GM21825 (cell line): ENCODE data around the gene CLUH.
"Not testable (repeated sequence)": the region's sequence is repeated elsewhere in the genome, so short reads cannot be mapped to it uniquely, and the experiment has no call there.

Experiments used
- ATAC-seq: cut with Tn5 transposase; IDR thresholded peaks from one replicate; pipeline ENCODE4 v1.9.1; 2021; ENCODE audit warnings: mild to moderate bottlenecking, moderate library complexity; ENCODE audit not compliant: unreplicated experiment

The CLUH gene

DNA sequence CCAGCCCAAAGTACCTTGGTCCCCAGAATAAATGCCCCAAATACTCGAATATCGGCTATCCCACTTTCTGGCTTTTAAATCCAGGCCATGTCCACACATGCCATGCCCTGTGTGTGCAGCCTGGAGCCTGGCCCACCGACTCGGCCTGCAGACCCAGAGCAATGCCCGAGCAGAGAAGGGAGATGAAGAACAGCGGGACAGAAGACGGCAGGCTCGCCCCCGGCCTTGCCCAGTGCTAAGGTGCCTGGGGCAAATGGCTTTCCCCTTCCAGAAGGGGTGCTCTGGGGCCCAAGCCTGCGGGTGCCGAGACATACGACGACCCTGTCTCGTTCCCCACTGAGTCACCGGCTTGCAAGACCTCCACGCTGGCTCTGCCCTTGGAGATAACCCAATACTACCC is 8.0 kb downstream of the CLUH start:
- no peak for ATAC-seq

DNA sequence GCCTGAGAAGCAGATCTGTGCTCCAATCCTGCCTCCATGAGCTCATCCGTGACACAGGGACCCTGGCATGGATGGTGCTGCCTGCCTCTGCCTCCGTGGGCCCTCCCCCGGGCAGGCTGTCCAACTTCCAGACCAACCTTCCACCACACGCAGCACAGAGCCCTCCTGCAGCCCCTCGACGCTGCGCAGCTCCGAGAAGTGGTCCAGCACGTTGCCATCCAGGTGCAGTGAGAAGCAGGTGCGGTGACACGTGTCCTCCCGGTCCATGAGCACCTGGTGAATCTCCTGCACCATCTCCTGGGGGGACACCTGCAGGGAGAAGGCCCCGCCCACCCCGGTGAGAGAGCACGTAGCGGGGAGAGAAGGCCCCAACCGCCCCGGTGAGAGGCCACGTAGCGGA is 8.4 kb downstream of the CLUH start:
- no peak for ATAC-seq

DNA sequence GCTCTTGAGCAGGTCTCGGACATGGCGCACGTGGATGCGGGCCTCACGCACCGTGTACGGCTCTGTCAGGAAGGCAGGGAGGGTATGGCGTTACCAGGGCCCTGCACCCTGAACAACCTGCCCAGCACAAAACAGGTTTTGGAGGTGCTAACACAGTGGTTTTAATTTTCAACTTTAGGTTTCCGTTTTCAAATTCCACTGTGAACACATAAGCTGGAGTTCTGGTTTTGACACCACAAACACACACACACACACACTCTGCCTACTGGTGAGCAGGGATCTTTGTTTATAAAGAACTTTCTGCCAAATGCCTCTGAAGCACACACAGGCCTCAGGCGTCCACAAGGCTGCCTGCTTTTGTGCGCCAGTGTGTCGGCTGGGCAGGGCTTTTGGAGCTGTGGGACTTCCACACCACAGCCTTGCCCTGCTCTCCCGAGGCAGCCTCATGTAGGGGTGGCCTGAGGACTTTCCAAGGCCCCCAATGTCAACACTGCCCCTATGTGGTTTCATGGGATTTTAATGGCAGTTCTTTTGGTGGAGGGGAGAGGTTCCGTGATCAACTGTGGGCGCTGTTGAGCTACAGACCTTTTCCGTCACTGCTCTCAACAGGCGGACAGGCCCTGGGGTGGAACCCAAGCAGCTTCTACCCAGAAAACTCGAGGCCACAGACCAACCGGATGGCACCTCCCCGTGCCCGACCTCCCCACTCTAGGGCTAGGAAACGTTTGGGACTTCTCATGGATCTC is 9.4 kb downstream of the CLUH start:
- ATAC-seq, result no peak

DNA sequence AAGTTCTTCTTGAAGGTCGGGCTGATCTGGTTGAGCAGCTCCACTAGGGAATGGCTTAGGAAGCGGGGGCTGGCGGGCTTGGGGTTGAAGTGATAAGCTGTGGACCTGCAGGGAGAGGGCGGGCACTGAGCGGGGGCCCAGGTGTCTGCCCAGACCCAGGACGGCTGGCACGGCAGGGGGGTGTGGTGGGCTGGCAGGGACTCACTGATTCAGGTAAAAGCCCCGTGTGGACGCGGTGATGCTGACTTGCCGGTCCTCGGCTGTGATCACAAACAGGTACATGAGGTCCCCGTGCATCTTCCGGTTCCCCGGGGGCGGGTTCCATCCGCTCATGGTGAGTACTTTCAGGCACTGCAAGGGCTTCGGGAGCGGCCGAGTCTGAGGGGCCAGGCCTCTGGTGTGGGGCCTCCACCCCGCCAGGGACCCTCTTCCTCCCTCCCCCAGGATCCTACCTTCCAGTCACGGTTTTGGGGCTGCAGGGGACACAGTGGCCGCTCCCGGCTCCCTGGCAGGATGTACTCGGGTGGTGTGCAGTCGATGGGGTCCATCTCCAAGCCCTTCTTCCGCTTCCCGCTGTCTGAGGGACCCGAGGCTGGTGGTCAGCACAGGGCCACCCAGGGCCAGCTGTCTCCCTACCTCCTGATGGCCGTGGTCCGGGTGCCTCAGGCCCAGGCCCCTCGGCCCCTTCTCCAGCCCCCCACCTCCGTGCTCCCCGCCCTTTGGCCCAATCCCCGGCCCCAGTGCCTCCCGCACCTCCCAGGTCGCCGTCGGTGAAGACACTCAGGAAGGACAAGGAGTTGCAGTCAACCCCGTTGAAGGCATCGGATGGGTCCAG is 10.2 kb downstream of the CLUH start:
- ATAC-seq, result no peak

DNA sequence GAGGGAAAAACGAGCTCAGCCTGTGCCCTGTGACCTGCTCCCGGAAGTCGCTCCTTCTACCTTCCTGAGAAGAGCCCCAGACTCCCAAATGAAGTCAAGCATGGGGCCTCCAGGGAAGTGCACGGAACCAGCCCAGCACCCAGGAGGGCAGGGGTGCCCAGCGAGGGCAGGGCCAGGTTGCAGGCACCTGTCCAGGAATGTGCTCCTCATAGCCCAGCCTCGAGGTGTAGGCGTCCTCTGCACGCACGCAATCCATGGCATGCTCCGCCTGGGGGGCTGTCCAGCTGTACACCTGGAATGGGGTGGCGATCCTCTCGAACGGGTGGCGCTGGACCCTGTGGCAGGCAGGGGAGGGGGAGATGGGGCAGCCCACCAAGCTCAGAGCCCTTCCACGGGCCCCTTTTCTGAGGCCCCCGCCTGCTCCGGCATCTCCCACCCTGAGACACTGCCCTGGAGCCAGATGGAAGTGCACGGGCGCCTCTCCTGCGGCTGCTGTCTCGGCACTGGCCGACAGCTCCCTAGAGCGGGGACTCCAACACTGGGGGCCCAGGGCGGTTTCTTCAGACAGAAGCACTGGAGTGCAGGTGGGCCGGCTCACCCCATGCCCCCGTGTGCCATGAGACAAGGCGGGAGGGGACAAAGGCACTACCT is 10.9 kb downstream of the CLUH start:
- no peak for ATAC-seq

DNA sequence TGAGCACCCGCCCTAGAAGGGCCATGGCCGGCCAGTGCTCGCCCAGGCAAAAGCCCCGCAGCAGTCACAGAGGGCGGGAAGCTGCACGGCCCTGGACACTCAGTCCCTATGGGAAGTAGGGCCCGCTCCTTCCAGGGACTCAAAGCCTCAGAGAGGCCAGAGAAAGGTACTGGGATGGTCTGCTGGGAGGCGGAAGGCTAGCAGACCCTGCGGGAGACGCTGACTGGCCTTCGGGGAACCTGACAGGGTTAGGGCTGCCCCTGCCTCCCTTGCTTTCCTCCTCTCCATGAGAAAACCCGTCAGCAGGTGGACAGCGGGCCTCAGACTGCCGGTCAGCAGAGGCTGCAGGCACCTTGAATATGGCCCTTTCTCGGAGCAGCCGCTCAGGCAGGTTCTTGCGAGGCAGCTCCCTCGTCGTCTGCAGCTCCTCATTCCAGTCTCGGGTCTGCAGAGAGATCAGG is 11.5 kb downstream of the CLUH start:
- no peak for ATAC-seq

DNA sequence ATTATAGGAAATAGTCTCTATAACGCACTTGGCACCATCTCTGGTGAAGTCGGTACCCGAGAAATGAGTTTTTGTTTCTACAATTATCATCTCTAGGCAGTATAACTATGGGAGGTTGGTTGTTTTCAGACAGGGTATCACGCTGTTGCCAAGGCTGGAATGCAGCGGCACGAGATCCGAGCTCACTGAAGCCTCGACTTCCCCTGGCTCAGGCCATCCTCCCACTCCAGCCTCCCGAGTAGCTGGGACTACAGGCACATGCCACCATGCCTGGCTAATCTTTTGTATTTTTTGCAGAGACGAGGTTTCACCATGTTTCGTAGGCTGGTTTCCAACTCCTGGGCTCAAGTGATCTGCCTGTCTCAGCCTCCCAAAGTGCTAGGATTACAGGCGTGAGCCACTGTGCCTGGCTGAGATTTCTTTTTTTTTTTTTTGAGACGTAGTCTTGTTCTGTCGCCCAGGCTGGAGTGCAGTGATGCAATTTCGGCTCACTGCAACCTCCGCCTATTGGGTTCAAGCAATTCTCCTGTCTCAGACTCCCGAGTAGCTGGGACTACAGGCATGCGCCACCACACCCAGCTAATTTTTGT is 12.3 kb downstream of the CLUH start:
- not testable (repeated sequence) for ATAC-seq

DNA sequence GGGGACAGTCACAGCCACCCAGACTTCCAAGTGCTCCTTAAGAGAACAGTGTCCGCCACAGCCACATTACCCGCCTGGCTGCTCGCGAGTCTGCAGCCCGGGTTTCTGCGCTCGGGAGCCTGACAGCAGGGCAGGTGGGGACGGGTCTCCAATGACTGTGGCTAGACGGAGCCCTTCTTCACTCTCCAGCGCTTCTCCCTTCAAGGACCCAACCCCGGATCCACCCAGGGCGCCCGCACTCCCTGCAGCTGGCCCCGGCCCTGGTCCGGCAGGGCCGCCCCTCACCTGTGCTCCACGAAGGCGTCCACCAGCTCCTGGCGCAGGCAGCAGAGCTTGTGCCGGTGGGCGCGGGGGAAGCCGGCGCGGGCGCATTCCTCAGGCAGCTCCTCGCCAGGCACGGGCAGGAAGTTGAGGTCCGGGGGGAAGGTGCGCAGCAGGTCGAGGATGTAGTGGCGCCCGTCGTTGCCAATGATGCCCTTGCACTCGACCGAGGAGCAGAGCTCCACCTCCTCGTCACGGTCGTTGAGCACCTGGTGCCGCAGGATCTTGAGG is 13.9 kb downstream of the CLUH start:
- no peak for ATAC-seq

DNA sequence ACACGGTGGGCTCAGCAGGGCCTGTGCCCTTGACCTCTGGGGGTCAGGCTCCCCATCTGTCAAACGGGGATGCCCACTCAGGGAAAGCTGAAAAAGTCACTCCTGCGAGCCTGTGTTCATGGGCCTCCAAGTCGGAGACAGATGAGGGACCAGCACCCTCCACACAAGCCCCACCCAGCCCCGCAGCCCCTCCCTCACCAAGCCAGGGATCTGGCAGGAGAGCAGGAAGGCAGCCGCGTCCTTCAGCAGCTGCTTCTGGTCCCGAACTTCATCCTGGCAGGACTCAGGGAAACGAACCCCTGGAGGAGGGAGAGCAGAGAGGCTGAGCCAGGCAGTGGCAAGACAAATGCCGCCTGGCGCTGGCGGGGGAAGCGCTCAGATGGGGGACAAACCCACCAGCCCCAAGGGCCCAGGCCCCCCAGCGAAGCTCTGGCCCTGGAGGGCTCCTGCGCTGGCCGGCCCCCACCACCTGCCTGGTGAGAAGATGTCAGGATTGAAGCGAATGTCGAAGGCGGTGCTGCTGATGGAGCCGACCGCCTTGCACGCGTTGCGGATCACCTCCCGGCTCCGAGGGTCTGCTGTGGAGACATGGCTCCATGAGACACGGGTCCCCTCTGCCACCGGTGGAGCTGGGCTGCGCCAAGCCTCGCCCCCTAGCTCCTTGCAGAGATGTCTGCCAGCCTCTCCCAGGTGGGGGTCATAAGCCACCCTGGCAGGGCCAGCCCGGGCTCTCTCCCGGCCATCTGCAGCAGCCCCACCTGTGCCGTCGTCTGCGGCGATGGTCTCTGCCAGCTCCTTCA is 15.4 kb downstream of the CLUH start:
- ATAC-seq, result no peak

DNA sequence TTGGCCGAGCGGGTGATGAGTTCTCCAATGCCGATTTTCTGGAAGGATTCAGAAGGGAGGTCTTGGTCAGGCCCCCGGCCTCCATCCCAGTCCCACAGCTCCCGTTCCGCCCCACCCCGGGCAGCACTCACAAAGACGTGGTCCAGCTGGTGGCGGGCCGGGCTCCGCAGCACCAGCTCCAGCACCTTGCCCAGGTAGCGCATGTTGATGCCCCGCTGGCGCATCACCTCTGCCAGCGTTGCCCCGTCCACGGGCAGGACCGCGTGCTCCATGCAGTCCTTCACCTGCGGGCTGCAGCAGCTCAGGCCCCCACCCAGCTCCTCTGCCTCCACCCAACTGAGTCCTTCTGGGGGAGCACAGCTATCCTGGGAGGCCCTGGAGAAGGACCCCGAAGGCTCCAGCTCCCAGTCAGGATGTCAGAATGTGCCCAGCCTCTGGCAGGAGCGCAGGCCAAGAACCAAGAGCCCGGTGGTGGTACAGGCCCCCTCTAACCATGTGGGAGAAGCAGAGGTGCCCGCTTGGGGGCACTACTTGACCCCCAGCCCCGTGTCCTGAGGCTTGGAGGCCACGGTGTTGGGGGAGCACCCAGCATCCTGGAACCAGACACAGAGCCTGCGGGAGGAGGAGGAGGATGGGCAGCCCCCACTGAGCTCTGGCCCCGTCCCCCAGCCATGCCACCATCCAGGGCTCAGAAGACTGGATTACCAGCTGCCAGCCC is 16.2 kb downstream of the CLUH start:
- ATAC-seq, result no peak

DNA sequence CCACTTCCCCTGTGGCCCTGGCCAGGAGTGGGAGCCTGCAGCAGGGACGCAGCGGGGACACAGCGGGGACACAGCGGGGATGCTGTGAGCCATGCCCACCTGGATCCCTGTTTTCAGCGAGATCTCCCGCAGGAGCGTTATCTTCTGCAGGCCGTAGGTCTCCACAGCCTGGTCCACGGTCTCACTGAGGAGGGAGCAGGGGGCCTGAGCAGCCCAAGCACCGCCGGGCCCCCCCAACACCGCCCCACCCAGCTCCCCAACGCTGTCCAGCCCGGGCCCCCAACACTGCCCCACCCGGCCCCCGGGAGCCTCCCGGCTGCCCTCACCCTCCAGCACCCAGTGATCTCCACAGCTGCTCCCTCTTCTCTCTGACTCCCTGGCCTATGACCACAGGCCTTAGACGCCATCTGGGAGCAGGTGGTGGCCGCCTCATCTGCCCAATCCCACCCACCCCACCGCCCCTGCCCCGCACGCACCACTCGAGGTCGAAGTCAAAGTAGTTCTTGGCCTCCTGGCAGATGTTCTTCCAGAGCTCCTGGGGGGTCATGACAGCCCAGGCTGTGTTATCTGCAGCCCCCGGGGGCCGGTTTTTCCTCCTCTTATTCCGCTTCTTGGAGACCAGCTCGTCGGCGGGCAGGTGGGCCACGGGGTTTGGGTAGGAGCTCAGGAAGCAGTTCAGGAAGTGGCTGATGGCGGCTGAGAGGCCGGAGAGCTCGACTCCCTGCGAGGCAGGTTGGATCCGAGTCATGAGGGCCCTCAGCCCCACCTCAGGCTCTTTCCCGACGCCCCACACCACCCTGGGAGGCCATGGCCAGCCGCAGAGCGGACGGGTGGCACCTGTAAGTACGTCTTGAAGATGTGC is 17.0 kb downstream of the CLUH start:
- no peak for ATAC-seq

DNA sequence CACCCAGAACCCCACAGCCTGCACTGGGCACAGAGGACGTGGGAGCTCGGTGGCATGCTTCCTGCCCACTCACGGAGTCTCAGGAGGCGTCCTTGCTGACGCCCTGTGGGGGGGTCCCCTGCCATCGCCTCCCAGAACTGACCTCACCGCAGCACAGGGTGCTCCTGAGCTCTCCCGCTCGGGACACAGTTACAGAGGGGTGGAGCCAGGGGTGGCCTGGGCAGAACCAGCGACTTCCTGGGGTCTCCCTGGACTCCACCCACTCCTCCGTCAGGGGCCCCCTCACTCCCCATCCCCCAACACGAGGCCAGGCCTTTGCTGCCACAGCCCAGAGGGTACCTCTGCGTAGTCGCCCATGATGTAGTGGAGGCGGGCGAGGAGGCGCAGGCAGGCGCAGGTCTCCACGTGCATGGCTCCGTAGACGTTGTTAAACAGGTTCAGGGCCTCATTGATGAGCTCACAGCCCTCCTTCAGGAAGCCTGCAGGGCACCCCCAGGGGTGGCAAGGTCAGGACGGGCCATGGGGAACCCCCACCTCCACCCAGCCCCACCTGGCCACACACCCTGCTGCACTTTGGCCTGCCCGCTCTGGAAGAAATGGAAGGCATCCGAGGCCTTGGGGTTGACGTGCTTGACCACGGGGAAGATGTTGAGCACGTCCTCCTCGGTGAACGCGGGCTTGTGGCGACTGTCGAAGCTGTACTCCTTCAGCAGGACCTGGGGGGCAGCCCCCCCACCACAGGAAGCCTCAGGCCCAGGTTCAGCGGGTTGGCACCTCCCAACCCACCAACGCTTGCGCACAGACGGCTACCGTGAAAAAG is 17.8 kb downstream of the CLUH start:
- no peak for ATAC-seq

DNA sequence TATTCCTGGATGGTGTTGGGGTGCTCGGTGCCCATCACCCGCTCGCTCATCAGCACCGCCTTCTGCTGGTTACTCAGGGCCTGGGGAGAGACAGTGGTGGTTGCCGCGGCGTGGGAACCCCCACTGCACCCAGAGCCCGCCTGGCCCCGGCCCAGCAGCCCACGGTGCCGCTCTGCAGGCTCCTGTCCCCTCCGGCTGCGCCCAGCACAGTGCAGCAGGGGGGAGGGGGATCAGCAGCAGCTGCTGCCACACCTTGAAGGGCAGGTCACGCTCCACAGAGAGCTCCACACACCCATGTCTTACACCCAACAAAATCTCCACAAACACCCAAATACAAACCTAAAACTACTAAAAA is 18.8 kb downstream of the CLUH start:
- no peak for ATAC-seq

DNA sequence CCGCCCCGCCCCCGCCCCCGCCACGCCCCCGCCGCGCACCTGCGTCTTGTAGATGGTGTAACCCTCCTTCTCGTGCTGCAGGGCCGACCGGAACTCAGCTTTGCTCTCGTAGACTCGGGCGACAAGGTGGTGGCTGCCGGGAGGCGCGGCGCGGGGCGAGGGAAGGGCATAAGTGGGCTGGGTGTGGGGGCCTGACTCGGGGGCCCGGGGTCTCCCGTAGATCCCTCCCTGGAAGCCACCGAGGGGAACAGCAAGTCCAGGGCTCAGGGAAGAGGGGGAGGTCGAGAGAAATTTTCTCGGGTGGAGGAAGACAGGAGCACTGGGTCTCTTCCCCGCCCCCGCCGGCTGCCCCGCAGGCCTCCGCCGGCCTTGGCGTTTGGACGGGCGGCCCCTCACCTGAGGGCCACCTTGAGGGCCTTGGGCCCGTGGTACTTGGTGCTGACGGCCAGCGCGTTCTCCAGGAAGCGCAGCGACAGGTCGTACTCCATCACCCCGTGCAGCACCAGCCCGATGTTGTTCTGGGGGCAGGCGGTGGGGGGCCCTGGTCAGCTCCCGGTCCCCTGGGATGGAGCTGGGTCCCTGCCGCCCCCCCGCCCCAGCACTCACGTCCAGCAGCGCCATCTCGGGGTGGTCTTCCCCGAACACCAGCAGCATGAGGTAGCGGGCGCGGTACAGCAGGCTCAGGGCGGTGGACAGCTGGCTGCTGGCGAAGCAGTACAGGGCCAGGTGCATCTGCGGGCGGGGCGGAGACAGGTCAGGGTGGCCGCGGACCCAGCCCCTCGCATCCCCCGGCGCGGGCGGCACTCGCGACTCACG is 19.4 kb downstream of the CLUH start:
- no peak for ATAC-seq

DNA sequence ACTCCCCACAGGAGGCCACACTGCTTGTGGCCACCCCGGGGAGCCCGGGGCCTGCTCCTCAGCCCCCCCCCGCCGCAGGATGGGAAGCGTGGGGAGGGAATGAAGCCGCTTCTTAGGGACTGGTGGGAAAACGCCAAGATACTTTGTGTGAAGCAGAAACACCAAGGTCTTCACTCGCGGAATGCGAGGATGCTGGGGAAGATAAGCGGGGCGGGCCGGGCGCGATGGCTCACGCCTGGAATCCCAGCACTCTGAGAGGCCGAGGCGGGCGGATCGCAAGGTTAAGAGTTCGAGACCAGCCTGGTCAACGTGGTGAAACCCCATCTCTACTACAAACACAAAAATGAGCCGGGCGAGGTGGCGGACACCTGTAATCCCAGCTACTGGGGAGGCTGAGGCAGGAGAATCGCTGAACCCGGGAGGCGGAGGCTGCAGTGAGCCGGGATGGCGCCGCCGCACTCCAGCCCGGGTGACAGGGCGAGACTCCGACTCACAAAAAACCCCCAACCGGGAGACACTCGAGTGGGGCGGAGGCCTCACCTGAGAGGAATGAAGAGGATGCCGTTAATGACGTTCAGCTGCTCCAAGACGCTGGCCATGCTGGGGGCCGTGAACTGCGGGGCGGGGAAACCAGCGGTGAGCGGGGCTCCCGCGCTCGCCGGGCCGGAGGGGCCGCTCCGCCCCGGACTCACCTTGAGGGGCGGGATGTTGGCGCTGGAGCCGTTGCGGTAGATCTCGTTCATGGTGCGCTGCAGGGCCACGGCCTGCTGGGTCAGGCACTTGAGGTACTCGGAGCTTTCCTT is 20.3 kb downstream of the CLUH start:
- ATAC-seq, result no peak
